ENCODE results near the gene ATXN7L1. TPM values are rescaled to one million over a fixed set of nuclear protein-coding genes. Genes with fewer than 3 reads are reported as not detected.

ATXN7L1 gene
- total RNA-seq, 2 donors from 2014 or later = 12.6 to 28.1 TPM

- no peak for DNase-seq (ENCODE audit: low spot score)
- 97% methylated on average over 4 of the region's 4 CpGs for WGBS
- H3K9me3 ChIP-seq = no peaks in the 10 kb centered on the region
- no peak overlapping the region for H3K27ac ChIP-seq
- TF ChIP-seq POLR2A (IDR thresholded peaks at IDR 0.05) = no peak
- no peak for TF ChIP-seq POLR2AphosphoS5 (IDR thresholded peaks at IDR 0.05)
- no peak for TF ChIP-seq CTCF (IDR thresholded peaks at IDR 0.05)
- no peaks in the 10 kb centered on the region for H3K27me3 ChIP-seq (replicated peaks; ENCODE audit: insufficient read depth)
- no peaks in the 10 kb centered on the region for H3K36me3 ChIP-seq
- H3K4me1 ChIP-seq (replicated peaks) = no peaks in the 10 kb centered on the region
- intact Hi-C loops (cut with DNase I) = no loop called here
- no peak overlapping the region for H3K4me3 ChIP-seq
These were observed 69.0 kb downstream of the ATXN7L1 start for GRCh38 chr7:105807448-105807762.

- Histone ChIP-seq H3K36me3 (no peaks in the 10 kb centered on the region), H3K4me3 (no peak overlapping the region), H3K27me3 (replicated peaks; ENCODE audit: insufficient read depth) (no peaks in the 10 kb centered on the region), H3K9me3 (no peaks in the 10 kb centered on the region), H3K4me1 (replicated peaks) (no peaks in the 10 kb centered on the region), H3K27ac (no peak overlapping the region)
- intact Hi-C loops (cut with DNase I) = no loop called here
- no peak for TF ChIP-seq POLR2AphosphoS5 (IDR thresholded peaks at IDR 0.05)
- TF ChIP-seq POLR2A (IDR thresholded peaks at IDR 0.05) = no peak
- TF ChIP-seq CTCF (IDR thresholded peaks at IDR 0.05) = no peak
- 78% methylated on average over 5 of the region's 5 CpGs for WGBS
- no peak for DNase-seq (ENCODE audit: low spot score)
These were observed 69.6 kb downstream of the ATXN7L1 start for GRCh38 chr7:105806592-105807447.

GRCh38 chr7:105805447-105806019 is 70.9 kb downstream of the ATXN7L1 start:
- intact Hi-C loops (cut with DNase I) = no loop called here
- WGBS = 31% methylated on average over 11 of the region's 11 CpGs
- Histone ChIP-seq H3K9me3 (no peaks in the 10 kb centered on the region), H3K27me3 (replicated peaks; ENCODE audit: insufficient read depth) (no peaks in the 10 kb centered on the region), H3K27ac (no peak overlapping the region), H3K4me1 (replicated peaks) (no peaks in the 10 kb centered on the region), H3K4me3 (no peak overlapping the region), H3K36me3 (no peaks in the 10 kb centered on the region)
- DNase-seq (ENCODE audit: low spot score) = no peak
- TF ChIP-seq POLR2A (IDR thresholded peaks at IDR 0.05) (no peak), POLR2AphosphoS5 (IDR thresholded peaks at IDR 0.05) (no peak), CTCF (IDR thresholded peaks at IDR 0.05) (no peak)

- DNase-seq (ENCODE audit: low spot score) = no peak
- H3K4me1 ChIP-seq (replicated peaks) = no peaks in the 10 kb centered on the region
- intact Hi-C loops (cut with DNase I) = no loop called here
- 83% methylated on average over 2 of the region's 2 CpGs for WGBS
- H3K9me3 ChIP-seq = no peaks in the 10 kb centered on the region
- no peak overlapping the region for H3K4me3 ChIP-seq
- TF ChIP-seq CTCF (IDR thresholded peaks at IDR 0.05) (no peak), POLR2A (IDR thresholded peaks at IDR 0.05) (no peak), POLR2AphosphoS5 (IDR thresholded peaks at IDR 0.05) (no peak)
- no peaks in the 10 kb centered on the region for H3K27me3 ChIP-seq (replicated peaks; ENCODE audit: insufficient read depth)
- H3K27ac ChIP-seq = no peak overlapping the region
- no peaks in the 10 kb centered on the region for H3K36me3 ChIP-seq
These were observed 73.0 kb downstream of the ATXN7L1 start for GRCh38 chr7:105803429-105803736.

All from prostate gland (tissue), 2 donors.